A673 (cell line): ENCODE measurements around the gene TMEM43.

Experiments
- EZH2 ChIP-seq: fragments of 200-600 bp; sonication (generic); IDR thresholded peaks from 2 replicates; pipeline ENCODE4 v1.6.1; 2017; ENCODE audit warnings: borderline replicate concordance, low read depth, mild to moderate bottlenecking, mixed read lengths, antibody characterized with exemption, low read length; ENCODE audit not compliant: poor library complexity, severe bottlenecking
- TF ChIP-seq, protein P1 (sequence below): fragments of 300-800, 200-600 bp; sonication (generic); conservative IDR thresholded peaks from 2 replicates; pipeline ENCODE4 v1.5.1; 2017; ENCODE audit warnings: low read depth, mild to moderate bottlenecking, antibody characterized with exemption, low read length, moderate library complexity, mixed read lengths

GRCh38 chr3:14097616-14098391 lies 27.0 kb upstream of the TMEM43 start:
- TF ChIP-seq, protein P1, sequence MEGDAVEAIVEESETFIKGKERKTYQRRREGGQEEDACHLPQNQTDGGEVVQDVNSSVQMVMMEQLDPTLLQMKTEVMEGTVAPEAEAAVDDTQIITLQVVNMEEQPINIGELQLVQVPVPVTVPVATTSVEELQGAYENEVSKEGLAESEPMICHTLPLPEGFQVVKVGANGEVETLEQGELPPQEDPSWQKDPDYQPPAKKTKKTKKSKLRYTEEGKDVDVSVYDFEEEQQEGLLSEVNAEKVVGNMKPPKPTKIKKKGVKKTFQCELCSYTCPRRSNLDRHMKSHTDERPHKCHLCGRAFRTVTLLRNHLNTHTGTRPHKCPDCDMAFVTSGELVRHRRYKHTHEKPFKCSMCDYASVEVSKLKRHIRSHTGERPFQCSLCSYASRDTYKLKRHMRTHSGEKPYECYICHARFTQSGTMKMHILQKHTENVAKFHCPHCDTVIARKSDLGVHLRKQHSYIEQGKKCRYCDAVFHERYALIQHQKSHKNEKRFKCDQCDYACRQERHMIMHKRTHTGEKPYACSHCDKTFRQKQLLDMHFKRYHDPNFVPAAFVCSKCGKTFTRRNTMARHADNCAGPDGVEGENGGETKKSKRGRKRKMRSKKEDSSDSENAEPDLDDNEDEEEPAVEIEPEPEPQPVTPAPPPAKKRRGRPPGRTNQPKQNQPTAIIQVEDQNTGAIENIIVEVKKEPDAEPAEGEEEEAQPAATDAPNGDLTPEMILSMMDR: no peak
- TF ChIP-seq EZH2: no peak
